HEK293 (cell line): ENCODE results near the gene RSPH1.

Experiments used
- CTCF ChIA-PET: fragments of 350-600 bp; formaldehyde crosslinking; extraction: SDS; loops from one replicate; lab custom pipeline; 2021; ENCODE audit warnings: antibody characterized with exemption; lab: Yijun Ruan, JAX
- POLR2A ChIA-PET: fragments of 300-600 bp; formaldehyde crosslinking; extraction: SDS; loops from one replicate; lab custom pipeline; 2020; ENCODE audit warnings: antibody characterized with exemption, inconsistent platforms; lab: Yijun Ruan, JAX
- H3K27ac ChIP-seq: fragments of 200-500 bp; sonication (Bioruptor generic); 2 replicates; pipeline ENCODE4 v1.5.1; 2014; ENCODE audit warnings: low read depth, low read length, control low read depth, inconsistent platforms; ENCODE audit errors: extremely low read depth
- H3K36me3 ChIP-seq, 2 experiments: fragments of 200-500 bp in 1 of 2; sonication (Bioruptor generic) in 1 of 2; 1 replicate in 1 of 2; 2 replicates in 1 of 2; pipeline ENCODE4 v1.5.1; 2014 to 2017; ENCODE audit warnings: inconsistent platforms in 2 of 2, low read length in 2 of 2; ENCODE audit not compliant: control insufficient read depth in 2 of 2, insufficient read depth in 1 of 2
- H3K4me1 ChIP-seq: fragments of 200-500 bp; sonication (Bioruptor generic); 2 replicates; pipeline ENCODE4 v1.5.1; 2014; ENCODE audit warnings: mild to moderate bottlenecking, low read length, inconsistent platforms; ENCODE audit not compliant: control insufficient read depth, insufficient read depth
- H3K4me3 ChIP-seq: 2 replicates; pipeline ENCODE4 v1.5.1; 2011; ENCODE audit warnings: low read depth, mild to moderate bottlenecking, control low read depth, low read length, moderate library complexity
- H3K9me3 ChIP-seq: fragments of 200-500 bp; sonication (Bioruptor generic); 2 replicates; pipeline ENCODE4 v1.5.1; 2014; ENCODE audit warnings: low read depth, low read length, inconsistent platforms; ENCODE audit not compliant: control insufficient read depth, insufficient read depth
- EGR2 ChIP-seq: fragments of 450-650 bp; formaldehyde crosslinking; IDR thresholded peaks from 2 replicates; pipeline ENCODE4 v1.5.1; 2016; ENCODE audit warnings: low read depth, missing biosample characterization, missing genetic modification characterization
- GLIS1 ChIP-seq: fragments of 450-650 bp; formaldehyde crosslinking; IDR thresholded peaks from 2 replicates; pipeline ENCODE4 v1.5.1; 2016; ENCODE audit warnings: missing biosample characterization, missing genetic modification characterization
- KLF8 ChIP-seq: fragments of 450-650 bp; formaldehyde crosslinking; IDR thresholded peaks from 2 replicates; pipeline ENCODE4 v1.5.1; 2016; ENCODE audit warnings: missing biosample characterization, missing genetic modification characterization
- MEIS1 ChIP-seq: sonication (generic); formaldehyde crosslinking; IDR thresholded peaks from 2 replicates; pipeline ENCODE4 v1.8.1; 2022; ENCODE audit warnings: missing genetic modification reagents, mild to moderate bottlenecking, borderline replicate concordance
- SCRT2 ChIP-seq: fragments of 450-650 bp; formaldehyde crosslinking; IDR thresholded peaks from 2 replicates; pipeline ENCODE4 v1.5.1; 2016; ENCODE audit warnings: missing biosample characterization, missing genetic modification characterization
- SP3 ChIP-seq: fragments of 450-650 bp; formaldehyde crosslinking; IDR thresholded peaks from 2 replicates; pipeline ENCODE4 v1.5.1; 2016; ENCODE audit warnings: missing biosample characterization, missing genetic modification characterization
- TRIM28 ChIP-seq: IDR thresholded peaks from 2 replicates; pipeline ENCODE4 v1.6.1; 2011; ENCODE audit warnings: low read length, control low read depth, borderline replicate concordance
- ZNF155 ChIP-seq: fragments of 450-650 bp; formaldehyde crosslinking; IDR thresholded peaks from 2 replicates; pipeline ENCODE4 v1.5.1; 2016; ENCODE audit warnings: missing biosample characterization, missing genetic modification characterization
- ZNF157 ChIP-seq: fragments of 450-650 bp; formaldehyde crosslinking; IDR thresholded peaks from 2 replicates; pipeline ENCODE4 v1.5.1; 2016; ENCODE audit warnings: missing biosample characterization, missing genetic modification characterization
- ZNF214 ChIP-seq: fragments of 450-650 bp; formaldehyde crosslinking; IDR thresholded peaks from 2 replicates; pipeline ENCODE4 v1.5.1; 2017; ENCODE audit warnings: missing biosample characterization, mild to moderate bottlenecking, missing genetic modification characterization, borderline replicate concordance
- ZNF248 ChIP-seq: fragments of 450-650 bp; formaldehyde crosslinking; IDR thresholded peaks from 2 replicates; pipeline ENCODE4 v1.5.1; 2017; ENCODE audit warnings: missing biosample characterization, missing genetic modification characterization
- ZNF274 ChIP-seq, 2 experiments: fragments of 200-500 bp in 1 of 2; fragments of 450-650 bp in 1 of 2; sonication (Bioruptor generic) in 1 of 2; formaldehyde crosslinking in 1 of 2; IDR thresholded peaks; 2 replicates each; pipeline versions ENCODE4 v1.5.1 to v1.6.1; 2014 to 2016; ENCODE audit warnings: borderline replicate concordance in 1 of 2, inconsistent platforms in 1 of 2, low read length in 1 of 2, missing biosample characterization in 1 of 2, missing genetic modification characterization in 1 of 2
- ZNF366 ChIP-seq: fragments of 450-650 bp; formaldehyde crosslinking; conservative IDR thresholded peaks from 2 replicates; pipeline ENCODE4 v1.5.1; 2016; ENCODE audit warnings: missing biosample characterization, missing genetic modification characterization
- ZNF433 ChIP-seq: fragments of 450-650 bp; formaldehyde crosslinking; IDR thresholded peaks from 2 replicates; pipeline ENCODE4 v1.5.1; 2016; ENCODE audit warnings: missing biosample characterization, missing genetic modification characterization, low read depth
- ZNF48 ChIP-seq: fragments of 450-650 bp; formaldehyde crosslinking; IDR thresholded peaks from 2 replicates; pipeline ENCODE4 v1.5.1; 2016; ENCODE audit warnings: missing biosample characterization, missing genetic modification characterization
- ZNF548 ChIP-seq: fragments of 450-650 bp; formaldehyde crosslinking; IDR thresholded peaks from 2 replicates; pipeline ENCODE4 v1.5.1; 2016; ENCODE audit warnings: missing biosample characterization, missing genetic modification characterization
- ZNF660 ChIP-seq: fragments of 450-650 bp; IDR thresholded peaks from 2 replicates; pipeline ENCODE4 v1.5.1; 2018; ENCODE audit warnings: missing biosample characterization, mild to moderate bottlenecking, missing genetic modification characterization
- ZNF677 ChIP-seq: fragments of 450-650 bp; IDR thresholded peaks from 2 replicates; pipeline ENCODE4 v1.5.0; 2018; ENCODE audit warnings: missing biosample characterization, mild to moderate bottlenecking, missing genetic modification characterization, moderate library complexity
- ZNF777 ChIP-seq: fragments of 450-650 bp; formaldehyde crosslinking; IDR thresholded peaks from 2 replicates; pipeline ENCODE4 v1.5.1; 2017; ENCODE audit warnings: missing biosample characterization, missing genetic modification characterization, borderline replicate concordance
- ZNF785 ChIP-seq: fragments of 450-650 bp; formaldehyde crosslinking; IDR thresholded peaks from 2 replicates; pipeline ENCODE4 v1.5.1; 2016; ENCODE audit warnings: missing biosample characterization, missing genetic modification characterization
- ZSCAN30 ChIP-seq: fragments of 450-650 bp; IDR thresholded peaks from 2 replicates; pipeline ENCODE4 v1.5.1; 2018; ENCODE audit warnings: missing biosample characterization, mild to moderate bottlenecking, missing genetic modification characterization, moderate library complexity
- TF ChIP-seq, protein P1 (sequence below): fragments of 450-650 bp; IDR thresholded peaks from 2 replicates; pipeline ENCODE4 v1.5.1; 2018; ENCODE audit warnings: missing biosample characterization, missing genetic modification characterization
- TF ChIP-seq, protein P2 (sequence below): fragments of 450-650 bp; formaldehyde crosslinking; IDR thresholded peaks from 2 replicates; pipeline ENCODE4; 2016; ENCODE audit warnings: missing biosample characterization, missing genetic modification characterization
- TF ChIP-seq, protein P3 (sequence below): fragments of 450-650 bp; formaldehyde crosslinking; IDR thresholded peaks from 2 replicates; pipeline ENCODE4 v1.5.1; 2016; ENCODE audit warnings: missing biosample characterization, missing genetic modification characterization
- TF ChIP-seq, protein P4 (sequence below): fragments of 450-650 bp; formaldehyde crosslinking; IDR thresholded peaks from 2 replicates; pipeline ENCODE4 v1.5.1; 2016; ENCODE audit warnings: missing biosample characterization, missing genetic modification characterization

RSPH1 gene

DNA sequence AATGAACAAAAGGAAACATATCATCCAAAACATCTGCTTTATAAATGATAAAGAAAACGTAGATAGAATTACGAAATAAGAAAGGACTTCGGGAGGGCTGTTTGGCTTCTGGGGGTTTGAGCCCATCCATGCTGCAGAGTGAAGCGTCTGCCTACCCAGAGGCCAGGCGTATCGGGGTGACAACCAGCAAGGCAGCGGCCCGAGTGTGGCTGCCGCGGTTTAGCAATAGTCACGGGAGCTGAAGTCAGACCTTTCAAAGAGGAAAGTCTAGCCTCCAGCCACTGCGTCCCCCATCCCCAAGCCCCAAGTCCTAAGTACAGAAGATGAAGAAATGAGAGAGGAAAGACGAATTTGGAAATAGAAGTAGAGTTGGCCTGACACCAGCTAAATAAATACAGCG, 26.2 kb upstream of the RSPH1 start:
- no peaks in the 10 kb centered on the region for H3K9me3 ChIP-seq
- peaks cover 0 to 21% of the 10 kb centered on the region in 2 experiments; a peak in 2 of 3 replicates for H3K36me3 ChIP-seq
- peaks cover 6% of the 10 kb centered on the region for H3K4me1 ChIP-seq
- no peak overlapping the region for H3K27ac ChIP-seq
- ChIA-PET POLR2A (no interaction called here), CTCF (no interaction called here)
- TF ChIP-seq KLF8 (tag by site-specific recombination) (no peak), EGR2 (tag by site-specific recombination) (no peak), ZNF548 (tag by site-specific recombination) (no peak), GLIS1 (tag by site-specific recombination) (no peak), MEIS1 (CRISPR knock-in tag) (no peak), SCRT2 (tag by site-specific recombination) (no peak)
- TF ChIP-seq, protein P1, sequence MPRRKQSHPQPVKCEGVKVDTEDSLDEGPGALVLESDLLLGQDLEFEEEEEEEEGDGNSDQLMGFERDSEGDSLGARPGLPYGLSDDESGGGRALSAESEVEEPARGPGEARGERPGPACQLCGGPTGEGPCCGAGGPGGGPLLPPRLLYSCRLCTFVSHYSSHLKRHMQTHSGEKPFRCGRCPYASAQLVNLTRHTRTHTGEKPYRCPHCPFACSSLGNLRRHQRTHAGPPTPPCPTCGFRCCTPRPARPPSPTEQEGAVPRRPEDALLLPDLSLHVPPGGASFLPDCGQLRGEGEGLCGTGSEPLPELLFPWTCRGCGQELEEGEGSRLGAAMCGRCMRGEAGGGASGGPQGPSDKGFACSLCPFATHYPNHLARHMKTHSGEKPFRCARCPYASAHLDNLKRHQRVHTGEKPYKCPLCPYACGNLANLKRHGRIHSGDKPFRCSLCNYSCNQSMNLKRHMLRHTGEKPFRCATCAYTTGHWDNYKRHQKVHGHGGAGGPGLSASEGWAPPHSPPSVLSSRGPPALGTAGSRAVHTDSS (tag by site-specific recombination): no peak
- H3K4me3 ChIP-seq: no peak overlapping the region

DNA sequence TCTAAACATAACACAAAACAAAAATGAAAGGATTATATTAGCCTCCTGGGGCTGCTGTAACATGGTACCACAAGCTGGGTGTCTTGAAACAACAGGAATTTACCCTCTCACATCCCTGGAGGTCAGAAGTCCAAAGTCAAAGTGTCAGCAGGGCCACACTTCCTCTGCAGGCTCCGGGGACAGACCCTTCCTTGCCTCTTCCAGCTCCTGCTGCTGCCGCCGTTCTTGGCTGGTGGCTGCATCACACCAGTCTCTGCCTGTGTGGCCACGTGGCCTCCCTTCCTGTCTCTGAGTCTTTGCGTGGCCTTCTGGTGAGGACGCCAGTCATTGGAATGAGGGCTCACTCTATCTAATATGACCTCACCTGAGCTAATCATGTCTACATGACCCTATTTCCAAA, 25.8 kb upstream of the RSPH1 start:
- H3K4me1 ChIP-seq: peaks cover 6% of the 10 kb centered on the region
- ChIA-PET POLR2A (no interaction called here), CTCF (no interaction called here)
- peaks cover 0 to 21% of the 10 kb centered on the region in 2 experiments; a peak in 2 of 3 replicates for H3K36me3 ChIP-seq
- H3K4me3 ChIP-seq: no peak overlapping the region
- no peaks in the 10 kb centered on the region for H3K9me3 ChIP-seq
- H3K27ac ChIP-seq: no peak overlapping the region
- TF ChIP-seq ZNF157 (tag by site-specific recombination) (no peak), ZSCAN30 (tag by site-specific recombination) (no peak), ZNF274 (IDR thresholded peaks at IDR 0.05; ENCODE audit: low read length) (no peak), ZNF274 (tag by site-specific recombination; IDR thresholded peaks at IDR 0.05; ENCODE audit: borderline replicate concordance) (no peak), ZNF155 (no peak), ZNF677 (tag by site-specific recombination) (no peak), TRIM28 (no peak), ZNF777 (no peak), ZNF660 (tag by site-specific recombination) (no peak), SP3 (tag by site-specific recombination) (no peak), ZNF214 (no peak), ZNF248 (no peak), ZNF366 (no peak), ZNF433 (no peak), ZNF785 (tag by site-specific recombination) (no peak), ZNF48 (tag by site-specific recombination) (no peak)
- TF ChIP-seq, protein P2, sequence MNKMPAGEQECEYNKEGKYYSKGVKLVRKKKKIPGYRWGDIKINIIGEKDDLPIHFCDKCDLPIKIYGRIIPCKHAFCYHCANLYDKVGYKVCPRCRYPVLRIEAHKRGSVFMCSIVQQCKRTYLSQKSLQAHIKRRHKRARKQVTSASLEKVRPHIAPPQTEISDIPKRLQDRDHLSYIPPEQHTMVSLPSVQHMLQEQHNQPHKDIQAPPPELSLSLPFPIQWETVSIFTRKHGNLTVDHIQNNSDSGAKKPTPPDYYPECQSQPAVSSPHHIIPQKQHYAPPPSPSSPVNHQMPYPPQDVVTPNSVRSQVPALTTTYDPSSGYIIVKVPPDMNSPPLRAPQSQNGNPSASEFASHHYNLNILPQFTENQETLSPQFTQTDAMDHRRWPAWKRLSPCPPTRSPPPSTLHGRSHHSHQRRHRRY: no peak
- TF ChIP-seq, protein P3, sequence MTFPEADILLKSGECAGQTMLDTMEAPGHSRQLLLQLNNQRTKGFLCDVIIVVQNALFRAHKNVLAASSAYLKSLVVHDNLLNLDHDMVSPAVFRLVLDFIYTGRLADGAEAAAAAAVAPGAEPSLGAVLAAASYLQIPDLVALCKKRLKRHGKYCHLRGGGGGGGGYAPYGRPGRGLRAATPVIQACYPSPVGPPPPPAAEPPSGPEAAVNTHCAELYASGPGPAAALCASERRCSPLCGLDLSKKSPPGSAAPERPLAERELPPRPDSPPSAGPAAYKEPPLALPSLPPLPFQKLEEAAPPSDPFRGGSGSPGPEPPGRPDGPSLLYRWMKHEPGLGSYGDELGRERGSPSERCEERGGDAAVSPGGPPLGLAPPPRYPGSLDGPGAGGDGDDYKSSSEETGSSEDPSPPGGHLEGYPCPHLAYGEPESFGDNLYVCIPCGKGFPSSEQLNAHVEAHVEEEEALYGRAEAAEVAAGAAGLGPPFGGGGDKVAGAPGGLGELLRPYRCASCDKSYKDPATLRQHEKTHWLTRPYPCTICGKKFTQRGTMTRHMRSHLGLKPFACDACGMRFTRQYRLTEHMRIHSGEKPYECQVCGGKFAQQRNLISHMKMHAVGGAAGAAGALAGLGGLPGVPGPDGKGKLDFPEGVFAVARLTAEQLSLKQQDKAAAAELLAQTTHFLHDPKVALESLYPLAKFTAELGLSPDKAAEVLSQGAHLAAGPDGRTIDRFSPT (tag by site-specific recombination): no peak
- TF ChIP-seq, protein P4, sequence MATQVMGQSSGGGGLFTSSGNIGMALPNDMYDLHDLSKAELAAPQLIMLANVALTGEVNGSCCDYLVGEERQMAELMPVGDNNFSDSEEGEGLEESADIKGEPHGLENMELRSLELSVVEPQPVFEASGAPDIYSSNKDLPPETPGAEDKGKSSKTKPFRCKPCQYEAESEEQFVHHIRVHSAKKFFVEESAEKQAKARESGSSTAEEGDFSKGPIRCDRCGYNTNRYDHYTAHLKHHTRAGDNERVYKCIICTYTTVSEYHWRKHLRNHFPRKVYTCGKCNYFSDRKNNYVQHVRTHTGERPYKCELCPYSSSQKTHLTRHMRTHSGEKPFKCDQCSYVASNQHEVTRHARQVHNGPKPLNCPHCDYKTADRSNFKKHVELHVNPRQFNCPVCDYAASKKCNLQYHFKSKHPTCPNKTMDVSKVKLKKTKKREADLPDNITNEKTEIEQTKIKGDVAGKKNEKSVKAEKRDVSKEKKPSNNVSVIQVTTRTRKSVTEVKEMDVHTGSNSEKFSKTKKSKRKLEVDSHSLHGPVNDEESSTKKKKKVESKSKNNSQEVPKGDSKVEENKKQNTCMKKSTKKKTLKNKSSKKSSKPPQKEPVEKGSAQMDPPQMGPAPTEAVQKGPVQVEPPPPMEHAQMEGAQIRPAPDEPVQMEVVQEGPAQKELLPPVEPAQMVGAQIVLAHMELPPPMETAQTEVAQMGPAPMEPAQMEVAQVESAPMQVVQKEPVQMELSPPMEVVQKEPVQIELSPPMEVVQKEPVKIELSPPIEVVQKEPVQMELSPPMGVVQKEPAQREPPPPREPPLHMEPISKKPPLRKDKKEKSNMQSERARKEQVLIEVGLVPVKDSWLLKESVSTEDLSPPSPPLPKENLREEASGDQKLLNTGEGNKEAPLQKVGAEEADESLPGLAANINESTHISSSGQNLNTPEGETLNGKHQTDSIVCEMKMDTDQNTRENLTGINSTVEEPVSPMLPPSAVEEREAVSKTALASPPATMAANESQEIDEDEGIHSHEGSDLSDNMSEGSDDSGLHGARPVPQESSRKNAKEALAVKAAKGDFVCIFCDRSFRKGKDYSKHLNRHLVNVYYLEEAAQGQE (tag by site-specific recombination): no peak
